A673 (cell line): ENCODE measurements around the gene SAMD4B.

Experiments used
- EZH2 ChIP-seq: fragments of 200-600 bp; sonication (generic); IDR thresholded peaks from 2 replicates; pipeline ENCODE4 v1.6.1; 2017; ENCODE audit warnings: borderline replicate concordance, low read depth, mild to moderate bottlenecking, mixed read lengths, antibody characterized with exemption, low read length; ENCODE audit not compliant: poor library complexity, severe bottlenecking
- TF ChIP-seq, protein P1 (sequence below): fragments of 300-800, 200-600 bp; sonication (generic); conservative IDR thresholded peaks from 2 replicates; pipeline ENCODE4 v1.5.1; 2017; ENCODE audit warnings: low read depth, mild to moderate bottlenecking, antibody characterized with exemption, low read length, moderate library complexity, mixed read lengths

GRCh38 chr19:39301562-39301961 is 40.7 kb upstream of the SAMD4B start:
- TF ChIP-seq, protein P1, sequence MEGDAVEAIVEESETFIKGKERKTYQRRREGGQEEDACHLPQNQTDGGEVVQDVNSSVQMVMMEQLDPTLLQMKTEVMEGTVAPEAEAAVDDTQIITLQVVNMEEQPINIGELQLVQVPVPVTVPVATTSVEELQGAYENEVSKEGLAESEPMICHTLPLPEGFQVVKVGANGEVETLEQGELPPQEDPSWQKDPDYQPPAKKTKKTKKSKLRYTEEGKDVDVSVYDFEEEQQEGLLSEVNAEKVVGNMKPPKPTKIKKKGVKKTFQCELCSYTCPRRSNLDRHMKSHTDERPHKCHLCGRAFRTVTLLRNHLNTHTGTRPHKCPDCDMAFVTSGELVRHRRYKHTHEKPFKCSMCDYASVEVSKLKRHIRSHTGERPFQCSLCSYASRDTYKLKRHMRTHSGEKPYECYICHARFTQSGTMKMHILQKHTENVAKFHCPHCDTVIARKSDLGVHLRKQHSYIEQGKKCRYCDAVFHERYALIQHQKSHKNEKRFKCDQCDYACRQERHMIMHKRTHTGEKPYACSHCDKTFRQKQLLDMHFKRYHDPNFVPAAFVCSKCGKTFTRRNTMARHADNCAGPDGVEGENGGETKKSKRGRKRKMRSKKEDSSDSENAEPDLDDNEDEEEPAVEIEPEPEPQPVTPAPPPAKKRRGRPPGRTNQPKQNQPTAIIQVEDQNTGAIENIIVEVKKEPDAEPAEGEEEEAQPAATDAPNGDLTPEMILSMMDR = no peak
- no peak for TF ChIP-seq EZH2
